Sigmoid colon (tissue), 3 donors: ENCODE data around the gene CCNJ.

Source experiments
- POLR2A ChIP-seq, 2 donors: fragments of 450-650 bp; IDR thresholded peaks; one replicate each; pipeline ENCODE4 v1.6.1; 2016; ENCODE audit warnings: antibody characterized with exemption in 2 of 2, mild to moderate bottlenecking in 2 of 2, moderate library complexity in 2 of 2
- TF ChIP-seq, protein P1 (sequence below), 4 experiments: fragments of 450-650 bp in 3 of 4; fragments of 200-600 bp in 1 of 4; IDR thresholded peaks; one replicate each; pipeline ENCODE4 v1.5.1; 2016 to 2019; ENCODE audit warnings: antibody characterized with exemption in 4 of 4, mild to moderate bottlenecking in 3 of 4, moderate library complexity in 2 of 4

DNA sequence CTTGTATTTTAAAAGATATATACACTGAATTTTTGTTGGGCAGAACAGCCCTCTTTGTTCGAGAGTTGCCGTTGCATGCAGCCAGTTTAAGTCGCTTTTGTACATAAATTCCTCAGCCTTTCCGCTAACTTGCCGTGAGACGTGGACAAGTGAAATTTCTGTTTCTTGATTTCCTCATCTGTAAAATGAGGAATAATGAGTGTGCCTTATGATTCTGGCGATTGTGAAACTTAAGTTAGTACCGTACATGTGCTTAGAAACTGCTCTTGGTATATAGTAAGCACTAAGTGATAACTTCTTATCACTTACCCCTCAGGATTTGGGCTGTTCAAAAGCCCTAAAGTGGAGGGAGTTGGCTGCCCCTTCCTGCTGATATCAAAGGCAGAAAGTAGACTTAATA lies 1.4 kb downstream of the CCNJ start:
- TF ChIP-seq, protein P1, sequence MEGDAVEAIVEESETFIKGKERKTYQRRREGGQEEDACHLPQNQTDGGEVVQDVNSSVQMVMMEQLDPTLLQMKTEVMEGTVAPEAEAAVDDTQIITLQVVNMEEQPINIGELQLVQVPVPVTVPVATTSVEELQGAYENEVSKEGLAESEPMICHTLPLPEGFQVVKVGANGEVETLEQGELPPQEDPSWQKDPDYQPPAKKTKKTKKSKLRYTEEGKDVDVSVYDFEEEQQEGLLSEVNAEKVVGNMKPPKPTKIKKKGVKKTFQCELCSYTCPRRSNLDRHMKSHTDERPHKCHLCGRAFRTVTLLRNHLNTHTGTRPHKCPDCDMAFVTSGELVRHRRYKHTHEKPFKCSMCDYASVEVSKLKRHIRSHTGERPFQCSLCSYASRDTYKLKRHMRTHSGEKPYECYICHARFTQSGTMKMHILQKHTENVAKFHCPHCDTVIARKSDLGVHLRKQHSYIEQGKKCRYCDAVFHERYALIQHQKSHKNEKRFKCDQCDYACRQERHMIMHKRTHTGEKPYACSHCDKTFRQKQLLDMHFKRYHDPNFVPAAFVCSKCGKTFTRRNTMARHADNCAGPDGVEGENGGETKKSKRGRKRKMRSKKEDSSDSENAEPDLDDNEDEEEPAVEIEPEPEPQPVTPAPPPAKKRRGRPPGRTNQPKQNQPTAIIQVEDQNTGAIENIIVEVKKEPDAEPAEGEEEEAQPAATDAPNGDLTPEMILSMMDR (IDR thresholded peaks at IDR 0.05) = no peak
- no peak for TF ChIP-seq POLR2A (IDR thresholded peaks at IDR 0.05)
